Pancreas (tissue), 10 donors: ENCODE measurements around the gene PMFBP1. TPM values are rescaled to one million over a fixed set of nuclear protein-coding genes. Genes with fewer than 3 reads are reported as not detected.

Experiments used
- ATAC-seq, 4 donors: fragments of 200-7000 bp; cut with Tn5 transposase; one replicate each; pipeline versions ENCODE4 v1.8.0 to v1.9.1; 2020; ENCODE audit warnings: mild to moderate bottlenecking in 4 of 4, moderate library complexity in 4 of 4
- DNase-seq, 6 donors: peaks; one replicate each; pipeline ENCODE4 v3.0.0-alpha.2; 2020
- FAIRE-seq: peaks from 2 replicates; lab custom pipeline; 2012; peaks lifted over from hg19 to GRCh38; lab: Jason Lieb, UNC
- H3K27ac ChIP-seq, 4 donors: fragments of 200-600 bp; sonication (generic); 1 replicate in 3 of 4; 2 replicates in 1 of 4; pipeline versions ENCODE4 v1.5.0 to v1.8.0; 2020
- H3K27me3 ChIP-seq, 4 donors: fragments of 200-600 bp; one replicate each; pipeline ENCODE4 v1.8.0; 2021
- H3K36me3 ChIP-seq, 3 donors: fragments of 200-600 bp; sonication (generic) in 1 of 3; one replicate each; pipeline versions ENCODE4 v1.5.0 to v1.8.0; 2020 to 2021
- H3K4me1 ChIP-seq, 3 donors: fragments of 200-600 bp; one replicate each; pipeline ENCODE4 v1.8.0; 2021
- H3K4me3 ChIP-seq, 4 donors: fragments of 200-600 bp; sonication (generic) in 2 of 4; one replicate each; pipeline versions ENCODE4 v1.5.0 to v1.8.0; 2020 to 2021
- H3K9me3 ChIP-seq, 4 donors: fragments of 200-600 bp; one replicate each; pipeline ENCODE4 v1.8.0; 2021
- WGBS, 2 donors: extraction: QIAGEN DNeasy Blood & Tissue Kit; methylation state at CpG; one replicate each; pipeline ENCODE4 v1.1.7; 2013; 5-methylcytosine and 5-hydroxymethylcytosine counted together
- intact Hi-C, 3 donors: fragments of 100-400 bp; cut with DNase I; formaldehyde crosslinking; loops; one replicate each; pipeline versions ENCODE4 v1.11.1 to v1.14.2; 2022
- polyA plus RNA-seq, 2 donors: library from polyadenylated mRNA; stranded (reverse); fragments of 200-250 nt; gene quantifications; one replicate each; pipeline ENCODE4 v1.2.3, GENCODE V29; 2013
- total RNA-seq, 6 donors: library from RNA; stranded (reverse); fragmentation: NEBNext Ultra II Directional in 4 of 6; extraction: Animal tissue kit (Norgen Biotek cat#: 25700) in 4 of 6; gene quantifications; one replicate each; pipeline versions ENCODE4 v1.2.1 to v1.2.4, GENCODE V29; 2021 to 2023
- TF ChIP-seq, protein P1 (sequence below), 4 donors: fragments of 200-600 bp; sonication (generic) in 3 of 4; IDR thresholded peaks; one replicate each; pipeline versions ENCODE4 v1.5.0 to v1.8.0; 2021; ENCODE audit warnings: antibody characterized with exemption in 4 of 4
- donor health status: healthy with polysubstance abuse.
- donor health status: DM: no; HTN: no; CAD: no; lungs with moderate emphysema.
- donor health status: DM: no; HTN: no; CAD: no.
- donor health status: control.
- donor health status: control.
- donor health status: Bipolar disorder and iron deficiency.
- donor health status: DM: yes; HTN: yes; CAD: no.
- donor health status: DM: no; HTN: no; CAD: no.
- donor health status: DM: no; HTN: no; CAD: no.
- donor health status: DM: yes; HTN: yes; CAD: no.

The PMFBP1 gene
- total and polyA plus RNA-seq, 8 donors: 1.8 to 6.6 (median 2.7) TPM

DNA sequence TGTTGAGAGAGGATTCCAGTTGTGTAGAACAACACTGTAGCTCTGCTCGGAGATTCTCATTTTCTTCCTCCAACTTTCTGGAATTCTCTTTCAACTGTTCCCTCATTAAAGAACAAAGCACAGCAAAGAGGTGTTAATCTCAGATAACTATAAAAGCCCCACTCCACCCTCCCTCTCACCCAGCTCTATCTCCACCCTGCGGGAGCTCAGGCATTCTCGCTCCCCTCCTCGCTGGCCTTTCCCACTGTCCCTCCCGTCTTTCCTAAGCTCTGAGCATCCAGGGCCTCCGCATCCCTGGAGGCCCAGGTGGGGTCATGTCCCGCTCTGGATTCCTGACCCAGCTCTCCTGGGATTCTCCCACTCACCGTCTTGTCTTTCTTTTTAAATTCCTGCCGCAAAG, 43.3 kb downstream of the PMFBP1 start:
- TF ChIP-seq, protein P1, sequence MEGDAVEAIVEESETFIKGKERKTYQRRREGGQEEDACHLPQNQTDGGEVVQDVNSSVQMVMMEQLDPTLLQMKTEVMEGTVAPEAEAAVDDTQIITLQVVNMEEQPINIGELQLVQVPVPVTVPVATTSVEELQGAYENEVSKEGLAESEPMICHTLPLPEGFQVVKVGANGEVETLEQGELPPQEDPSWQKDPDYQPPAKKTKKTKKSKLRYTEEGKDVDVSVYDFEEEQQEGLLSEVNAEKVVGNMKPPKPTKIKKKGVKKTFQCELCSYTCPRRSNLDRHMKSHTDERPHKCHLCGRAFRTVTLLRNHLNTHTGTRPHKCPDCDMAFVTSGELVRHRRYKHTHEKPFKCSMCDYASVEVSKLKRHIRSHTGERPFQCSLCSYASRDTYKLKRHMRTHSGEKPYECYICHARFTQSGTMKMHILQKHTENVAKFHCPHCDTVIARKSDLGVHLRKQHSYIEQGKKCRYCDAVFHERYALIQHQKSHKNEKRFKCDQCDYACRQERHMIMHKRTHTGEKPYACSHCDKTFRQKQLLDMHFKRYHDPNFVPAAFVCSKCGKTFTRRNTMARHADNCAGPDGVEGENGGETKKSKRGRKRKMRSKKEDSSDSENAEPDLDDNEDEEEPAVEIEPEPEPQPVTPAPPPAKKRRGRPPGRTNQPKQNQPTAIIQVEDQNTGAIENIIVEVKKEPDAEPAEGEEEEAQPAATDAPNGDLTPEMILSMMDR (IDR thresholded peaks at IDR 0.05): no peak
- Histone ChIP-seq H3K9me3 (no peaks in the 10 kb centered on the region), H3K4me1 (peaks cover 0 to 7% (median 0%) of the 10 kb centered on the region in 3 donors), H3K27me3 (no peaks in the 10 kb centered on the region), H3K4me3 (no peak overlapping the region), H3K36me3 (no peaks in the 10 kb centered on the region), H3K27ac (no peak overlapping the region)
- WGBS, 2 donors: 80 to 87% methylated on average over 9 of the region's 9 CpGs
- no peak for ATAC-seq
- no peak for DNase-seq
- FAIRE-seq: no peak
- intact Hi-C loops: loop anchor here in 2 of 3 donors (5.0 to 10.0 kb wide), 2 partner anchors 336 to 339 kb away; no protein-coding TSS in a partner anchor

DNA sequence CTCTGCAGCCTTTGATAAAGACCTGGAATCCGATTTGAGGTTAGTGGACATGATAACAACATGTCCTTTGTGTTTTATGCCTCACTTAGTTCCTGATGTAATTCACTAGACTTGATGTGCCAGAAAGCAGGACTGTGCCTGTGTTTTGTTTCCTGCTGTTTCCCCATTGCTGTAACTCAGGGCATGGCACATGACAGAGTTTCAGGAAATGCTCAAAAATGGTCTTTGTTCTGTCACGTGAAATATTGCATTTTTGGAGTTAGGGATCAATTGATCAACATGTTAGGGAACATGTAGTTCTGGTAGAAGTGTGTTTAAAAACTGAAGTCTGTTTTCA, 45.6 kb downstream of the PMFBP1 start:
- Histone ChIP-seq H3K36me3 (no peaks in the 10 kb centered on the region), H3K27ac (peak overlapping the region in 2 of 4 donors; percentile 55 to 57), H3K27me3 (no peaks in the 10 kb centered on the region), H3K4me1 (peaks cover 0 to 7% (median 0%) of the 10 kb centered on the region in 3 donors), H3K4me3 (no peak overlapping the region), H3K9me3 (no peaks in the 10 kb centered on the region)
- ATAC-seq (peak in 3 of 4 donors; percentile 53 to 67 (median 64)), DNase-seq (no peak), FAIRE-seq (no peak)
- TF ChIP-seq, protein P1 (IDR thresholded peaks at IDR 0.05): no peak
- WGBS, 2 donors: 21% methylated on average over 2 of the region's 2 CpGs
- intact Hi-C loops: loop anchor here in 2 of 3 donors (5.0 to 10.0 kb wide), 2 partner anchors 338 to 341 kb away; no protein-coding TSS in a partner anchor

DNA sequence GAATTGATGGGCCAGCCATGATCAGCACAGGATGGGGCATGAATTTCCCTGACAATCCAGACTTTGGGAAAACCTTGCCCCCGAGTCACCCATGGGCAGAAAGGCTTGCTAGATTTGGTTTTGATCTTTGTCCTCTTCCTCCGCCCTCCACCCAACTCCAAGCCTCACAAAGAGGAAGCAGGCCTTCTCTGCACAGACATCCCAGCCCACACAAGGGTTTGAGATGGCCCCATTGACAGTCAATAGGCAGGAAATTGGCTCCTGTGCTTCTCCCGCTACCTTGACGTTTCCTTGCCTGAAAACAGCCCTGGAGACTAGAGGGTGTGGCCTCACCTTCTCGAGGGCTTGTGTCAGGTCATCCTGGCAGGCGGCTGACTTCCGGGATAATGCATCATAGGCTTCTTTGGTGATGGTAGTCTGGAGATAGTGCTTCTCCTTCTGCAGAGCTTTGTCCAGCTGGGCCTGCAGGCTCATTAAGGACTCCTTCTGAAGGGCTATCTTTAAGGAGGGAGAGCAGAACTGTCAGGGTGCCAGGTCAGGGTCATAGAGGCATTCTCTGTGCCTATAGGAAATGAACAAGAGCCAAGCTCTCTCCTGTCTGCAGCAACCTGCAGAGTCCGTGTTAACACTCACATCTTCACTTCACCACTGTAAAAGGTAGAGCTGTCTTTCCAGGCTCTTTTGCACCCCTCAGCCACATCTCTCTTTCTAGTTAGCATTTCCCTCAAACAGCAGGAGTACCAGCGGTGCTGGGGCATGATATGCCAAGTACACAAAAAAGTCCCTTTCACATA, 46.1 kb downstream of the PMFBP1 start:
- Histone ChIP-seq H3K27ac (peak overlapping the region in 2 of 4 donors; percentile 55 to 57), H3K9me3 (no peaks in the 10 kb centered on the region), H3K4me3 (no peak overlapping the region), H3K27me3 (no peaks in the 10 kb centered on the region), H3K36me3 (no peaks in the 10 kb centered on the region), H3K4me1 (peaks cover 0 to 7% (median 0%) of the 10 kb centered on the region in 3 donors)
- no peak for DNase-seq
- peak in 1 of 4 donors; percentile 32 for ATAC-seq
- TF ChIP-seq, protein P1 (IDR thresholded peaks at IDR 0.05): no peak
- intact Hi-C loops: loop anchor here in 2 of 3 donors (5.0 to 10.0 kb wide), 2 partner anchors 339 to 341 kb away; no protein-coding TSS in a partner anchor
- no peak for FAIRE-seq
- WGBS, 2 donors: 59 to 74% methylated on average over 9 of the region's 9 CpGs

DNA sequence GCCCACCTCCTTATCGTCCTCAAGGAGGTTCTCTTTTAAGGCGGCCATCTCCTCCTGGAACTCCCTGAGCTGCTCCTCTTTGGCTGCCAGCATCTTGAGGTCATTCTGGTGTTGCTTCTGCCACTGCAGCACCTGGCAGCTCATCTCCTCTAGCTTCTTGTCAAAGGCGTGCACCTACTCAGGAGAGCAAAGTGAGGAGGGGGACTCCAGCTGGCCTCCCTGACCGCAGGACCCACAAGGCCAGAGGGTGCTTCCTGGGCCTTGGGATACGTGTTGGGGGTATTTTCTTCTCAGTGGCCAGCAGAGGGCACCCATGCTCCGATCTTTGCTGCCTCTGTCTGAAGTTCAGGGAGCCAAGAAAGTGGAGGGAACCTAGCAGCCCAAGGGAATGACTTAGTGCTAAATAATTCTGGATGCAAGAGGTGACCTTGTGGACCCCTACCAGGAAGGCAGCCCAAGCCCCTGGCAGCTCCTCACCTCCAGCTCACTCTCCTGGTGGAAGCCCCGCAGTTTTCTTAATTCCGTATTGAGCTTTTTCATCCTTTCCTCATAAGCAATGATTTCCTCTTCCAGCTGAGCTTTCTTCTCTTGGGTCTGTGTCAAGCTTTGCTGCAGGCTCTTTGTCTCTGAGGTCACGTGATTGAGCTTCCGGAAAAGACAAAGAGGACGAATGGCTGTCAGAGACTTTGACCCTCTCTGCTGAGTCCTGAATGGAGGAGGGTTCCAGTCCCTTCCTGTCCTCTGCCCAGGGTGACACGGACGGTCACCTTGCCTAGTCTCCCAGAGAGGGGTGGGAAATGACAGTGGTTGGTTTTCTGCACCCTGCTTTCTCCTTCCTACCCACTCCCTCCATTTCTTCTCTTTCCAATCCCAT, 47.0 kb downstream of the PMFBP1 start:
- intact Hi-C loops: loop anchor here in 2 of 3 donors (5.0 to 10.0 kb wide), 2 partner anchors 340 to 342 kb away; no protein-coding TSS in a partner anchor
- no peaks in the 10 kb centered on the region for H3K9me3 ChIP-seq
- TF ChIP-seq, protein P1 (IDR thresholded peaks at IDR 0.05): peak; percentile 55 to 73 (median 58)
- H3K36me3 ChIP-seq: no peaks in the 10 kb centered on the region
- H3K27ac ChIP-seq: peak overlapping the region in 2 of 4 donors; percentile 55 to 57
- peaks cover 0 to 7% (median 0%) of the 10 kb centered on the region in 3 donors for H3K4me1 ChIP-seq
- whole genome bisulfite sequencing, 2 donors: 33 to 39% methylated on average over 13 of the region's 13 CpGs
- peak; percentile 57 to 87 (median 72) for DNase-seq
- H3K4me3 ChIP-seq: no peak overlapping the region
- peak; percentile 86 to 94 (median 94) for ATAC-seq
- H3K27me3 ChIP-seq: no peaks in the 10 kb centered on the region
- no peak for FAIRE-seq
